GM21528 (cell line): ENCODE results near the gene TERB1.

Source experiments
- ATAC-seq: cut with Tn5 transposase; IDR thresholded peaks from one replicate; pipeline ENCODE4 v1.9.1; 2021; ENCODE audit warnings: mild to moderate bottlenecking, moderate library complexity; ENCODE audit not compliant: unreplicated experiment, low FRiP score

The TERB1 gene

GRCh38 chr16:66713076-66713475 is 88.3 kb downstream of the TERB1 start:
- no peak for ATAC-seq

GRCh38 chr16:66712512-66712911 is 88.9 kb downstream of the TERB1 start:
- no peak for ATAC-seq

GRCh38 chr16:66711581-66711980 is 89.8 kb downstream of the TERB1 start:
- ATAC-seq = no peak

- ATAC-seq = no peak
These were observed 94.9 kb downstream of the TERB1 start for GRCh38 chr16:66706506-66706880.

GRCh38 chr16:66705790-66706505 is 95.4 kb downstream of the TERB1 start:
- no peak for ATAC-seq
